Activated CD4-positive, alpha-beta T cell treated with anti-CD3 and anti-CD28 coated beads, Interleukin-2, amount 50 U/mL, for 4 hours (primary cell): Measurements from ENCODE around the gene PPP1R12A.
A peak's percentile ranks its signal among the peaks of the same experiment; 100 is the strongest.
"Not testable (repeated sequence)": the region's sequence is repeated elsewhere in the genome, so short reads cannot be mapped to it uniquely, and the experiment has no call there.

ENCODE experiments used
- DNase-seq, 2 experiments: peaks; one replicate each; pipeline ENCODE4 v3.0.0-alpha.2; 2020

The PPP1R12A gene

DNA sequence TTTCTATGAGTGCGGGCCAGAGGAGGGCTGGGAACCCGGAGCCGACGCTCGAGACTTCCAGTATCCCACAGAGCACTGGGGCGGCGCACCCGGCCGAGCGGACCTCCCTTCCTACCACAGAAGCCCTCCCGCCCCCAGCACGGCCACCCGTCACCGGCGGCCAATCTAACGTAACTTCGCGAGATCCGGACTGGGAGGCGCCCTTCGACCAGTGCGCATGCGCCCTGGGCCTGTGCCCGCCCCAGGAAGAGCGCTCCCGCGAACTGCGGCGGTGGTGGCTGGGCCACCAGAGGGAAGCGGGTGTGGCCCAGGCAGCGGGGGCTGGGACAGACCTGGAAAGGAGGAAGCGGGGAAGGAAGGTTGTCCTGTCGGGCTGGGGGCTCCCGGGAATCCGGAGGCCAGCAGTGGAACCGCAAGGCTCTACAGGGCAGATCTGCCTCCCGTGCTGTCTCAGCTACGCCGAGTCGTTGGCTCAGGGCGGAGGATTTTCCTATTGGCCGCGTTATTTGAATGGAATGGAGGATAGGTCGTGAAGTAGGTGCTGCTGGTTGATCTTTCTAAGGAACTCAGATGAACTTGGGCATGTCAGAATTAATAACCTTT lies at the start of gene PPP1R12A:
PPP1R12A (minus strand) TSS at position 77 of the 603 bp plus-strand sequence. CDS start 166 bp downstream, outside the sequence.
- DNase-seq, result peak; percentile 87 to 90

GRCh38 chr12:79983986-79984620 lies 49.2 kb upstream of the PPP1R12A start:
- DNase-seq, result no peak

DNA sequence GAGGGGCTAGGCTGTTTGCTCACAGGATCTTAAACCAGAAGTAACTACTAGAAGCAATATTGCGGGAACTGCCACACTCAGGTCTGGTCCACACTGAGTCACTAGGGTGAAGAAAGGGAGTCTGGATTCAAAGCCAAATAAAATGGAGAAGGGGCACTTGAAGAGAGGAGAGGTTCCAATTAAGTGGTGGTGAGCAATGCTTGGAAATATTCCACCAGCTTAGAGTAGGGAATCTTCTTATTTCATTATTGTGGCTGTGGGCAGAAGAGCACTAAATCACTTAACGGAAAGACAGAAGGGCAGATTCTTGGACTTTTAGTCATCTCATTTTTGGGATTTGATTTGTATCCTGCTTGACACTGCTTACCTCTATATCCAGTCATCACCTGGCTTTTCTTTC lies 48.6 kb upstream of the PPP1R12A start:
- no peak for DNase-seq

DNA sequence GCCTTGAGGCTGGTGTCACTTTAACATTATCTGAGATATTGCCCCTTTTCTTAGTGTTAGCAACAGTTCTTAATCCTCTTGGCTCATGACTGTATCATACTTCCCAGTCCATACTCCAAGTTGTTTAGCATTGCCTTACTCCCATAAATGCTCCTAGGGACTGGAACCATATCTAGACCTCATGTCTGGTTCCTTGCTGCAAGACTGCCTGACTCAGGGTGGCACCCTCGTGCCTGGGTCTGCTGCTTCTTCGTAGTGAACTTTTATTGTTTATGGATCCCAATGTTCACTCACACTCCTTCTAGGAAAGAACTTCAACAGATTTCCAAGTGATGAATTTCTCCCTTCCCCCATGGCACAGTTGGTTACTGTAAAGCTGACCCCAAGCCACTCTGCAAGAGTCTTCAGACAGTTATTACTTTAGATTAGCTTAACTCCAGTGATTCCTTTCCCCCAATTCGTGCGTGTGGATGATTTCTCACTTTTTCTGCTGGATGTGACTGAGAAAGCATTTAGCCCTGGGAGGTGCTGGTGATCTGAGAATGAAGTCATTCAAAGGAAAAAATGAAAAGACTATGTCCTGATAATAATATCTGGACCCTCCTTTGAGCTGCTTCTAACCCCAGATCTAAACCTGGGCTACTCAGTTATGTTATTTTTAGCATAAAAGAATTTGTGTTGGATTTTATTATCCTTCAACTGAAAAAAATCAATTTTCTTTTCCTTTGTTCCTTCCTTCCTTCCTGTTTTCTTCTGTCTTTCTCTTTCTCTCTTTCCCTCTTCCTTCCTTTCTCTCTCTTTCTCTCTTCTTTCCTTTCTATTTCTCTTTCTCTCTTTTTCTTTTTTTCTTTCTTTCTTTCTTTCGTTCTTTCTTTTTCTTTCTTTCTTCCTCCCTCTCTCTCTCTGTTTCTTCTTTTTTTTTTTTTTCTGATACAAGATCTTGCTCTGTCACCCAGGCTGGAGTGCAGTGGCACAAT lies 47.5 kb upstream of the PPP1R12A start:
- DNase-seq, result no peak

DNA sequence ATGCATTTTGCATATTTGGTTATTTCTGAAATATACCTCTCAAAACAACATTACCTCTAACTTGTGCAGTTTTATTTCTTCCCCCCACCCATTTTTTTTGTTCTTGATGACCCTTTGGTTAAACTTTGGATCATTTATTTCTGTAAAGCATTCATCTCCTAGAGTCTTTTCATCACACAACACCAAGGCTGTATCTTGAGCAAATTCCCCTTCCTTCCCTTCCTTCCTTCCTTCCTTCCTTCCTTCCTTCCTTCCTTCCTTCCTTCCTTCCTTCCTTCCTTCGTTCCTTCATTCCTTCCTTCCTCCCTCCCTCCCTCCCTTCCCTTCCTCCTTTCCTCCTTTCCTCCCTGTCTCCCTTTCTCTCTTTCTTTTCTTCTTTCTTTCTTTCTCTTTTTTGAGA lies 43.8 kb upstream of the PPP1R12A start:
- DNase-seq, result no peak

- not testable (repeated sequence) for DNase-seq
Observed at GRCh38 chr12:79977856-79978460, 43.1 kb upstream of the PPP1R12A start.

GRCh38 chr12:79975143-79975542 lies 40.2 kb upstream of the PPP1R12A start:
- DNase-seq, result no peak

- DNase-seq, result no peak
Observed at GRCh38 chr12:79973801-79974200, 38.9 kb upstream of the PPP1R12A start.

DNA sequence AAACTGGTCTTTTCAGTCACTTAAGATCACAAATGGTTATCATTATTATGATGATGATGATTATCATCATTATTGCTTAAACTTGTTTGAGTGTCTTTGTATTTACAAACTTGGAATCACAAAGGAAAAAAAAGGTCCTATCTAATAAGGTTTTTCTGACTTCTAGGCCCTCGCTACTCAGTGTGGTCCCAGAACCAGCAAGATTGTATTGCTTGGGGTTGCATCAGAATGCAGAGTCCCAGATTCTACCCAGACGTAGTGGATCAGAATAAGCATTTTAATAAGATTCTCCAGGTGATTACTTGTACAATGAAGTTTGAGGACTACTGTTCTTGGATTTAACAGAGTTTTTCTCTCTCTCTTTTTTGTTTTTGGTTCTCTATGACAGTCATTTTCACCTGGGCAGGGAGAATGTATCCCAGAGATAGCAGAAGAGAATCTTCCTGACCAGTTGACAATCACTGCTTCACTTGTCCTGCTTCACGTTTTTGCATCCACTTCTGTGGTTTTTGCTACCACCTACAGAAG lies 29.3 kb upstream of the PPP1R12A start:
- no peak for DNase-seq

- no peak for DNase-seq
Observed at GRCh38 chr12:79961411-79961810, 26.5 kb upstream of the PPP1R12A start.

- no peak for DNase-seq
Observed at GRCh38 chr12:79959484-79959883, 24.6 kb upstream of the PPP1R12A start.

- DNase-seq, result no peak
Observed at GRCh38 chr12:79956896-79957295, 22.0 kb upstream of the PPP1R12A start.

DNA sequence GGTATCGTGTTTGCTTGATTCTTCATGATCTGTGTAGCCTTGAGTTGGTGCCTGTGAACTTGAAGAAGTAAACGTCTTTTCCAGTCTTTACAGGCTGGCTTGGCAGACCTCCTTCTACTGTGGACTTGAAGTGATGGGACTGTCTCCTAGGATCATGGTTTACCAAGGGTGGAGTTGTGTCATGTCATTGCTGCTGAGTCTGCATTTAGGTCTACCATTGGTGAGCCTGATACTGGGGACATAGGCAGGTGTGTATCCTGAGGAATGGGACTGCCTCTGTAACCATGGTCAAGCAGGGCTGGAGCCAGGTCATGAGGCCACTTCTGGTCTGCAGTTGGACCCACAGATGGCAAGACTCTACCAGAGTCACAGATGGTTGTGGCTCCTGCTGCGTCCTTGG lies 20.7 kb upstream of the PPP1R12A start:
- DNase-seq, result no peak

- no peak for DNase-seq
Observed at GRCh38 chr12:79954037-79954610, 19.2 kb upstream of the PPP1R12A start.

- DNase-seq, result no peak
Observed at GRCh38 chr12:79949098-79949497, 14.2 kb upstream of the PPP1R12A start.

DNA sequence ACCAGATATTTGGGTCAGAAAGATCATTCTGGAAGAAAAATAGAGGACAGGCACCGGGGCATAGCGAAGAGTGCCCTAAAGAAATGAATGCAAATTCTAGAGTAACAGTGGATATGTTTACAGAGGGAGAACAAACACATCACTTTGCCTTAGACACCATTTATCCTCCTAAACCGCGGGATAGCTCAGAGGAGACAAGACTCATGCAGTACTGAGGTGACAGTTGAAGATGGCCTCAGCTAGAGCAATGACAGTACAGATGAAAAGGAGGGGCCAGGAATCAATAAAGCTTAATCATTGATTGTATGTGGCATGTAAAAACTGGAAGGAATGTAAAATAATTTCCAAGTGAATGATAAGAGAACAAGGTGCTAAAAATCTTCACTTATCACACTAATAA lies 10.5 kb upstream of the PPP1R12A start:
- no peak for DNase-seq

- no peak for DNase-seq
Observed at GRCh38 chr12:79944565-79944964, 9.7 kb upstream of the PPP1R12A start.

- DNase-seq, result not testable (repeated sequence)
Observed at GRCh38 chr12:79942846-79943245, 7.9 kb upstream of the PPP1R12A start.

GRCh38 chr12:79939728-79940310 lies 4.9 kb upstream of the PPP1R12A start:
- DNase-seq, result no peak

- no peak for DNase-seq
Observed at GRCh38 chr12:79938843-79939242, 3.9 kb upstream of the PPP1R12A start.

DNA sequence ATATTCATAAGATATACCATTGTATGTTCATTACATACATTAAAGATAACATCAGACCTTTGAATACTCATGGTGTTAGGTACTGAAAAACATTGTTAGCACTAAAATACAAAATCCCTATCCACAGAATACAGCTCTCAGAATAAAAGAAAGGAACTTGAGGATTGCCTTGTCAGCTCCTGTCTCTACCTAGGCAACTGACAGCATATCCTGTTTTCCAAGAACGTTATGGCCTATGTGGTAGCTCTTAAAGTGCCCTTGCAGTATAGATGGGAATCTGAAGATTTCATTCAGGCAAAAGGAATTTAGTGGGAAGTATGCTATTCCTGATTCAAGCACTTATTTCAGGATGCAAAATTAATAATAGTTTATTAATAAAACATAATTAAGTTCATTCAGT lies 1.8 kb upstream of the PPP1R12A start:
- DNase-seq, result no peak
